Kidney (tissue), 14 donors: ENCODE data around the gene C11orf65. TPM values are rescaled to one million over a fixed set of nuclear protein-coding genes. Genes with fewer than 3 reads are reported as not detected.
"Not testable (repeated sequence)": the region's sequence is repeated elsewhere in the genome, so short reads cannot be mapped to it uniquely, and the experiment has no call there.

ENCODE experiments used
- DNase-seq, 5 donors: peaks; one replicate each; pipeline ENCODE4 v3.0.0-alpha.2; 2013 to 2020
- FAIRE-seq: peaks from 2 replicates; lab custom pipeline; 2012; peaks lifted over from hg19 to GRCh38; lab: Jason Lieb, UNC
- H3K27ac ChIP-seq, 2 donors: one replicate each; pipeline ENCODE4 v1.7.0; 2013; ENCODE audit warnings: low read depth in 2 of 2, low read length in 2 of 2, inconsistent platforms in 1 of 2
- H3K27me3 ChIP-seq: one replicate; pipeline ENCODE4 v1.7.1; 2013; ENCODE audit warnings: low read length, inconsistent platforms; ENCODE audit not compliant: control insufficient read depth, insufficient read depth
- H3K36me3 ChIP-seq, 3 donors: one replicate each; pipeline versions ENCODE4 v1.7.0 to v1.7.1; 2013; ENCODE audit warnings: low read length in 3 of 3, control low read depth in 1 of 3, inconsistent platforms in 1 of 3; ENCODE audit not compliant: insufficient read depth in 3 of 3, control insufficient read depth in 2 of 3
- H3K4me1 ChIP-seq, 3 donors: one replicate each; pipeline versions ENCODE4 v1.7.0 to v1.7.1; 2013; ENCODE audit warnings: low read length in 3 of 3, inconsistent platforms in 1 of 3, low read depth in 1 of 3; ENCODE audit not compliant: control insufficient read depth in 2 of 3, insufficient read depth in 2 of 3
- H3K4me3 ChIP-seq, 3 donors: one replicate each; pipeline versions ENCODE4 v1.7.0 to v1.8.1; 2013; ENCODE audit warnings: low read length in 3 of 3, control low read depth in 1 of 3, inconsistent platforms in 1 of 3
- H3K9ac ChIP-seq, 3 donors: one replicate each; pipeline versions ENCODE4 v1.7.0 to v1.7.1; 2013; ENCODE audit warnings: low read length in 3 of 3, control low read depth in 1 of 3, inconsistent platforms in 1 of 3
- H3K9me3 ChIP-seq, 3 donors: one replicate each; pipeline versions ENCODE4 v1.7.0 to v1.7.1; 2013; ENCODE audit warnings: low read length in 3 of 3, control low read depth in 1 of 3, inconsistent platforms in 1 of 3; ENCODE audit not compliant: control insufficient read depth in 2 of 3, insufficient read depth in 1 of 3
- intact Hi-C: fragments of 100-400 bp; cut with DNase I; formaldehyde crosslinking; loops from one replicate; pipeline ENCODE4 v1.11.1; 2022
- polyA plus RNA-seq: library from polyadenylated mRNA; stranded (reverse); fragments of 350-450 nt; fragmentation: Illumina TruSeq; extraction: RNeasy Lipid Tissue Mini Kit (QIAGEN cat#74804); gene quantifications from one replicate; pipeline ENCODE4 v1.2.3, GENCODE V29; 2014; ENCODE audit warnings: low read depth, low replicate concordance; ENCODE audit not compliant: insufficient read depth
- total RNA-seq: library from RNA; stranded (reverse); fragmentation: NEBNext Ultra II Directional; extraction: Animal tissue kit (Norgen Biotek cat#: 25700); gene quantifications from one replicate; pipeline ENCODE4 v1.2.1, GENCODE V29; 2021
- TF ChIP-seq, protein P1 (sequence below): IDR thresholded peaks from 3 replicates; pipeline ENCODE4 v1.5.1; 2012; ENCODE audit warnings: mild to moderate bottlenecking, moderate library complexity, borderline replicate concordance; ENCODE audit not compliant: insufficient read depth; ENCODE audit errors: extremely low read depth
- donor health status: control.
- donor health status: control.
- donor health status: control.
- donor health status: control.
- donor health status: control.
- donor health status: DM: yes; HTN: yes; CAD: no.
- donor health status: Normal renal cell carcinoma (clear cell type).

C11orf65 gene
- total and polyA plus RNA-seq, 2 donors from 2014 or later = 1.1 to 1.2 TPM

GRCh38 chr11:108392353-108392752 lies 75.0 kb downstream of the C11orf65 start:
- FAIRE-seq = no peak

GRCh38 chr11:108388576-108388975 lies 78.8 kb downstream of the C11orf65 start:
- TF ChIP-seq, protein P1, sequence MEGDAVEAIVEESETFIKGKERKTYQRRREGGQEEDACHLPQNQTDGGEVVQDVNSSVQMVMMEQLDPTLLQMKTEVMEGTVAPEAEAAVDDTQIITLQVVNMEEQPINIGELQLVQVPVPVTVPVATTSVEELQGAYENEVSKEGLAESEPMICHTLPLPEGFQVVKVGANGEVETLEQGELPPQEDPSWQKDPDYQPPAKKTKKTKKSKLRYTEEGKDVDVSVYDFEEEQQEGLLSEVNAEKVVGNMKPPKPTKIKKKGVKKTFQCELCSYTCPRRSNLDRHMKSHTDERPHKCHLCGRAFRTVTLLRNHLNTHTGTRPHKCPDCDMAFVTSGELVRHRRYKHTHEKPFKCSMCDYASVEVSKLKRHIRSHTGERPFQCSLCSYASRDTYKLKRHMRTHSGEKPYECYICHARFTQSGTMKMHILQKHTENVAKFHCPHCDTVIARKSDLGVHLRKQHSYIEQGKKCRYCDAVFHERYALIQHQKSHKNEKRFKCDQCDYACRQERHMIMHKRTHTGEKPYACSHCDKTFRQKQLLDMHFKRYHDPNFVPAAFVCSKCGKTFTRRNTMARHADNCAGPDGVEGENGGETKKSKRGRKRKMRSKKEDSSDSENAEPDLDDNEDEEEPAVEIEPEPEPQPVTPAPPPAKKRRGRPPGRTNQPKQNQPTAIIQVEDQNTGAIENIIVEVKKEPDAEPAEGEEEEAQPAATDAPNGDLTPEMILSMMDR = no peak
- Histone ChIP-seq H3K4me3 (no peak overlapping the region), H3K4me1 (no peaks in the 10 kb centered on the region), H3K27me3 (no peaks in the 10 kb centered on the region), H3K9ac (no peak overlapping the region), H3K27ac (no peak overlapping the region), H3K36me3 (no peaks in the 10 kb centered on the region), H3K9me3 (no peaks in the 10 kb centered on the region)
- FAIRE-seq (no peak), DNase-seq (no peak)
- intact Hi-C loops = no loop called here

More at GRCh38 chr11:108392353-108392752, 75.0 kb downstream of the C11orf65 start:
- Histone ChIP-seq H3K36me3 (no peaks in the 10 kb centered on the region), H3K4me1 (no peaks in the 10 kb centered on the region), H3K27me3 (no peaks in the 10 kb centered on the region), H3K9me3 (no peaks in the 10 kb centered on the region), H3K4me3 (no peak overlapping the region), H3K27ac (no peak overlapping the region), H3K9ac (no peak overlapping the region)
- no peak for DNase-seq
- TF ChIP-seq, protein P1 = no peak
- intact Hi-C loops = no loop called here

GRCh38 chr11:108373505-108373904 lies 93.8 kb downstream of the C11orf65 start:
- H3K36me3 ChIP-seq, H3K9me3 ChIP-seq, H3K4me3 ChIP-seq, FAIRE-seq, H3K27me3 ChIP-seq, intact Hi-C loops, H3K9ac ChIP-seq, H3K4me1 ChIP-seq, DNase-seq, H3K27ac ChIP-seq: not testable (repeated sequence)

GRCh38 chr11:108370990-108371389 lies 96.3 kb downstream of the C11orf65 start:
- Histone ChIP-seq H3K27me3 (no peaks in the 10 kb centered on the region), H3K36me3 (no peaks in the 10 kb centered on the region), H3K4me1 (no peaks in the 10 kb centered on the region), H3K27ac (no peak overlapping the region), H3K4me3 (no peak overlapping the region), H3K9me3 (no peaks in the 10 kb centered on the region), H3K9ac (no peak overlapping the region)
- TF ChIP-seq, protein P1 = no peak
- DNase-seq = no peak
- no peak for FAIRE-seq
- intact Hi-C loops = no loop called here
